IPS-NIHi11 (cell line): Measurements from ENCODE around the gene SYNE3.
"Not testable (repeated sequence)": the region's sequence is repeated elsewhere in the genome, so short reads cannot be mapped to it uniquely, and the experiment has no call there.

Experiments
- DNase-seq: peaks from one replicate; pipeline ENCODE4 v3.0.0; 2012; ENCODE audit warnings: mixed read lengths, low spot score

Gene SYNE3

GRCh38 chr14:95524706-95525512 lies 8.5 kb upstream of the SYNE3 start:
- no peak for DNase-seq

- DNase-seq: no peak
Measured at GRCh38 chr14:95523815-95524448, 7.5 kb upstream of the SYNE3 start.

- DNase-seq: no peak
Measured at GRCh38 chr14:95523051-95523814, 6.8 kb upstream of the SYNE3 start.

DNA sequence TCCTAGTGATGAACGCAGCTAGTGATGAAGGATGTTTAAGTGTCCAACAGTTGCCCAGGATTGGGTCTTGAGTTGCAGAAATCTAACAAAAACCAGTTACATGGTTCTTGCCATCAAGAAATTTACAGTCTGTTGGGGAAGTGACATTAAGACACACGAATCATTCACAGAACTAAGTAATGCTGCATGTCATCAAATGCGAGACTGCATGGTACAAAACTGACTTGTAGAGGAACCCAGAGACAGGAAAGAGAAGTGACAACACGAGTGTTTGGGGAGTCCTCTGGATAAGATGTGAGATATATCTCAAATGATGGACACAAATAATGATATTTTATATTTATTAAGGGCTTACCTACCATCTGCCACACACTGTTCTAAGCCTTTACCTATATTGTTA lies 6.1 kb upstream of the SYNE3 start:
- no peak for DNase-seq

DNA sequence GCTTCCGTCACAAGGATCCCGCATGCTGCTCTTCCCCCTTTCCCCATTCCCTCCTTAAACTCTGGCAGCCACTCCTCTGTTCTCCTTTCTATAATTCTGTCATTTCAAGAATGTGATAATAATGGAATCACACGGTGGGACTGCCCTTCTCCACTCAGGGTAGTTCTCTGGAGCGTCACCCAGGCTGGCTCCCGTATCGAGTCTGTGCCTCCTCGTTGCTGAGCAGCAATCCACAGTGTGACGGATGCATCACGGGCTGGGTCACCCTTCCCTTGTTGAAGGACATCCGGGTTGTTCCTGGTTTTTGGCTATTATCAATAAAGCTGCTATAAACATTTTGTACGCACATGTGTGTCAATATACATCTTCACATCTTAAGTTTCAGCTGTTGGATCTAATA lies 5.7 kb upstream of the SYNE3 start:
- DNase-seq: no peak

GRCh38 chr14:95521001-95521400 lies 4.6 kb upstream of the SYNE3 start:
- no peak for DNase-seq

- no peak for DNase-seq
Measured at GRCh38 chr14:95520346-95520745, 3.9 kb upstream of the SYNE3 start.

DNA sequence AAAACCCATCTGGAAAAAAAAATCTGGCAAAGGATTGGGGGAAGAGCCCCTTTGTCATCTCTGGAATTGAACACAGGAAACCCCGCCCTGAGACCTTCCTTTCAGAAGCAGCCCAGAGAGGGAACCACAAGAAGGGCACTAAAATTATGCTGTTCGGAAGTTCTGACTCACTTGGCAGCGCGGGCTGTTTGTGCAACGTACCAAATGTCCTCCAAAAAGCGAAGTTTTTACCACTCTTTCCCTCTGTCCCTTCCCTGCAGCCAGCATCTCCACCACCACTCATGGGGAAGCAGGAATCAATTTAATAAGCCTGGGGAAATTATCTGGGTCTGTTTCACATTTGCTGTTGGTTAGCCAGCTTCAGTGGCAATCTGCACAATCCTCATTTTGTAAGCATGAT lies 3.2 kb upstream of the SYNE3 start:
- no peak for DNase-seq

DNA sequence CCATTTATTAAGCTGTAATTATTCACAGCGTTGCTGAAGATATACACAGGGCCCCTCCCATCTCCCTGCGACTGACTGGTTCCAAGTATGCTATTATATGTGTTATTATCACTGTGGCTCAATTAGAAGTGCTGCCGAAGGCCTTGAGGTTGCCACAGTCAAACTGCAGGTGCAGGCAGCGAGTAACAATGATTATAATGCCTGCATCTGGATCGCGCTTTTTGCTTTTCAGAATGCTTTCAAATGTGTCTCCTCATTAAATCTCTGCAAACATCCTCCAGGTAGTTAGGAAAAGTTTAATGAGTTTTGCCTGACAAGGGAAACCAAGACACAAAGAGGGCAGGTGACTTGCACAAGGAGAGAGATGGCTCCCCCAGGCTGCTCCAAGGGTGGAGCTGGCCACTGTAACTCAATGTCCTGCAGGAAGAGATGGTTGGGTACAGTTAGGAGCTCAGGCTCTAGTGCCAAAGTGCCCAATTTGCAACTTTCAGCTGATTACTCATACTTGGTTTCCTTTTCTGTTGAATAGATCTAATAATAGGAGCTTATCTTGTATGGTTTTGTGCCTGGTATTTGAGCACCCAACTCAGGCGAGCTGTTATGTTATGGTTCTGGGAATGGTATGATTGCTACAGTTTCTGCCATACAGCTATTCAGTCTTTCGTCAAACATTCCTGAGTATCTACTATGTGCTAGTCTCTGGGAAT lies 1.7 kb upstream of the SYNE3 start:
- DNase-seq: no peak

- peak; percentile 83 for DNase-seq
Measured at GRCh38 chr14:95515596-95516552, 576 bp downstream of the SYNE3 start.

GRCh38 chr14:95515080-95515489 lies 1.4 kb downstream of the SYNE3 start:
- DNase-seq: peak; percentile 81

- peak; percentile 84 for DNase-seq
Measured at GRCh38 chr14:95514131-95515079, 2.0 kb downstream of the SYNE3 start.

GRCh38 chr14:95513291-95513690 lies 3.2 kb downstream of the SYNE3 start:
- DNase-seq: no peak

DNA sequence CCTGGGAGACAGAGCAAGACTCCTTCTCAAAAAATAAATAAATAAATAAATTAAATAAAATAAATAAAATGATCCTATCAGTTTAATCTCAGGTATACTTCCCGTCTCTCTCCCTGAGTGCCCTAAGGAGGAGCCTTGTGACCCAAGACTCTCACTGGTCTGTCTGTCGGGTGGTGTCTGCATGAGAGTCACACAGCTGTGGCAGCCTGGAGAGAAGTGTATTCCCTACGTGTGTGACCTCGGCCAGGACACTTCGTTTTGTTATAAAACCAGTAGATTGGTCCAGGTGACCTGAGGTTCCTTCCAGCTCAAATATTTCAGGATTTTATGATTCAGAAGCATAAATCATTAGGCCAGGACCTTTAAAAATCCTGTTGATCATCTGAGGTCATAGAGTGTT lies 4.8 kb downstream of the SYNE3 start:
- no peak for DNase-seq

DNA sequence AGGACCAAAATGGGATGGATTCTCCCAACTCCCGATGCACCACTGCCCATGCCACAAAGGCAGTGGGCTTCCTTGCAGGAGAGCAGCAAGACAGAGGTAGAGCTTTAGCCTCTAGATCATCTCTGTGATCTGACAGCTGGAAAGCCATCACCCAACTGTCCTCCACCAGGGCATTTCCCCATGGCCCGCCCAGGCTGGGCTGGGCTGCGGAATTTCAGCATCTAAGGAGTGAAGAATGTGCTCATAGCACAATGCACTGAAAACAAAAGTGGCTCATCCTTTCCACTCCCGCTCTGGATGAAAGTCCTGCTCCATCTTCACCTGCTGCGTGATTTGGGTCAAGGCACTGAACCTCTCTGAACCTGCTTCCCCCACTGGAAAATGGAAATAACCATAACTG lies 5.6 kb downstream of the SYNE3 start:
- DNase-seq: no peak

DNA sequence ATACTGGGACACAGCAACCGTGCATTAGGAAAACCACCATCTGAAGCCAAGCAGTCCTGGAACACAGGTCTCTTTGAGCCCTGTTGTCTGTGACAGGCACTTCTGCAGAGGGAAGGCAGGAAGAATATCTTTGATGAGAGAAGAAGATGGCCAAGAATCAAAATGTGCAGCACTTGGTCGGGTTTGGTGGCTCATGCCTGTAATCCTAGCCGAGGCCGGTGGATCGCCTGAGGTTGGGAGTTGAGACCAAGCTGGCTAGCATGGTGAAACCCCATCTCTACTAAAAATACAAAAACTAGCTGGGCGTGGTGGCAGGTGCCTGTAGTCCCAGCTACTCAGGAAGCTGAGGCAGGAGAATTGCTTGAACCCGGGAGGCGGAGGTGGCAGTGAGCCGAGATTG lies 6.1 kb downstream of the SYNE3 start:
- not testable (repeated sequence) for DNase-seq

GRCh38 chr14:95509495-95509894 lies 7.0 kb downstream of the SYNE3 start:
- DNase-seq: no peak

- no peak for DNase-seq
Measured at GRCh38 chr14:95508377-95508776, 8.1 kb downstream of the SYNE3 start.

DNA sequence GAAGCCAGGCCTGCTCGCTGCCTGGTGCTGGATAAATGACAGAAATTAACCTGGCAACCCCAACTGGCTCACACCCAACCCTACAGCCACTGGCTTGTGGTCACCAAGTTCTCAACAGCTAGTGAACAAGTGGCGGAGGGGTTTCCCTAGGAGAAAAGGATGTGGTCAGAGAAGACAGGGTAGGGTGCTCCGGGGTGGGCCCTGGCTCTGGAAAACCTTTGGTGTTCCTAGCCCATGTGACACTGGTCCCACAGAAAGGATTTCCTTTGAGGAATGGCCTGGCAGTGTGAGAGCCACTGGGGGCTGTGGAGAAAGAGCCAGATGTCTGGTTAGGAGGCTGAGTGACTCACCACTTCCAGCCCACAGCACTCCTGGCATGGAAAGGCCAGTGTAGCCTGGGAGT lies 8.7 kb downstream of the SYNE3 start:
- DNase-seq: no peak

- DNase-seq: no peak
Measured at GRCh38 chr14:95507174-95507573, 9.3 kb downstream of the SYNE3 start.
